ENCODE results near the gene KLHL15.

DNA sequence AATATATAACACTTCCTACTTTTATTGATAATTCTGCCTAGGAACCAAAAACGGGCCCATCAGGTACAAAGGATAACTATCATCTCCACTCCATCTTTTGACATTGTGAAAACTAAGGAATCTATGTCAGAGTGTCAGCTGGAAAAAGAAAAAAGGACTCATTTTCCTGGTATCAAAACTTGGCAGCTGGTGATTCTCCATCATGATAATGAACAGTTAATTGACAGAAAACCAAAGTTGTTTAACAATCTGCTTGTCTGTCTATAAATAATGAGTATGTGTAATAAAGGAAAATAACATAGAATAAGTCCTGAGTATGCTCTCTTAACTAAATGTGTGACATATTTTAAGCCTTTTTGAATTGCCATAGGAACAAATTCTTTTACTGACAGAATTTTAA is 87.8 kb downstream of the KLHL15 start:
- TF ChIP-seq TAF1 (IDR thresholded peaks at IDR 0.05; ENCODE audit: low read depth, low read length) (no peak), SPI1 (IDR thresholded peaks at IDR 0.05; ENCODE audit: low read depth, low read length) (no peak), POLR2AphosphoS5 (IDR thresholded peaks at IDR 0.05; ENCODE audit: low read depth, low read length) (no peak)
